Activated CD4-positive, alpha-beta T cell treated with anti-CD3 and anti-CD28 coated beads for 1 hour (primary cell): Measurements from ENCODE around the gene ICAM3.
"Not testable (repeated sequence)": the region's sequence is repeated elsewhere in the genome, so short reads cannot be mapped to it uniquely, and the experiment has no call there.

Experiments
- DNase-seq: peaks from one replicate; pipeline ENCODE4 v3.0.0-alpha.2; 2020

The ICAM3 gene

GRCh38 chr19:10339380-10339960, at the start of gene ICAM3:
ICAM3 (minus strand) TSS chr19:10339624; CDS start chr19:10339614, 10 bp downstream.
- peak; percentile 49 for DNase-seq

GRCh38 chr19:10388957-10389356, 49.5 kb upstream of the ICAM3 start:
- DNase-seq = peak; percentile 76

GRCh38 chr19:10384580-10384979, 45.2 kb upstream of the ICAM3 start:
- DNase-seq = no peak

GRCh38 chr19:10383223-10383499, 43.7 kb upstream of the ICAM3 start:
- DNase-seq = not testable (repeated sequence)

GRCh38 chr19:10380313-10381102, 41.1 kb upstream of the ICAM3 start, which contains the start of gene TYK2:
TYK2 (minus strand) TSS chr19:10380572; CDS start chr19:10378406, 2,166 bp downstream.
- DNase-seq = peak; percentile 91

GRCh38 chr19:10379880-10380312, 40.5 kb upstream of the ICAM3 start:
- DNase-seq = no peak

GRCh38 chr19:10378124-10378523, 38.7 kb upstream of the ICAM3 start:
- no peak for DNase-seq

- DNase-seq = not testable (repeated sequence)
Measured at GRCh38 chr19:10377140-10377640, 37.8 kb upstream of the ICAM3 start.

- DNase-seq = no peak
Measured at GRCh38 chr19:10374931-10375330, 35.5 kb upstream of the ICAM3 start.

- DNase-seq = no peak
Measured at GRCh38 chr19:10372690-10373089, 33.3 kb upstream of the ICAM3 start.

- no peak for DNase-seq
Measured at GRCh38 chr19:10368101-10368803, 28.8 kb upstream of the ICAM3 start.

- DNase-seq = not testable (repeated sequence)
Measured at GRCh38 chr19:10366950-10367512, 27.6 kb upstream of the ICAM3 start.

- no peak for DNase-seq
Measured at GRCh38 chr19:10365518-10365917, 26.1 kb upstream of the ICAM3 start.

GRCh38 chr19:10364644-10365043, 25.2 kb upstream of the ICAM3 start:
- DNase-seq = no peak

GRCh38 chr19:10363789-10364281, 24.4 kb upstream of the ICAM3 start:
- DNase-seq = no peak

- DNase-seq = no peak
Measured at GRCh38 chr19:10362259-10362658, 22.8 kb upstream of the ICAM3 start.

GRCh38 chr19:10361569-10362011, 22.2 kb upstream of the ICAM3 start:
- DNase-seq = no peak

- DNase-seq = no peak
Measured at GRCh38 chr19:10356431-10356830, 17.0 kb upstream of the ICAM3 start.

- peak; percentile 26 for DNase-seq
Measured at GRCh38 chr19:10353793-10354391, 14.5 kb upstream of the ICAM3 start.

GRCh38 chr19:10352764-10353671, 13.6 kb upstream of the ICAM3 start:
- DNase-seq = no peak

- no peak for DNase-seq
Measured at GRCh38 chr19:10346509-10346908, 7.1 kb upstream of the ICAM3 start.

GRCh38 chr19:10344780-10345179, 5.4 kb upstream of the ICAM3 start:
- DNase-seq = no peak
